NCI-H128 (cell line): ENCODE results near the gene TIMM50.
"Not testable (repeated sequence)": the region's sequence is repeated elsewhere in the genome, so short reads cannot be mapped to it uniquely, and the experiment has no call there.

ENCODE experiments used
- DNase-seq: peaks from one replicate; lab custom pipeline; 2025; ENCODE audit not compliant: unreplicated experiment; lab: John Stamatoyannopoulos, UW

Gene TIMM50

DNA sequence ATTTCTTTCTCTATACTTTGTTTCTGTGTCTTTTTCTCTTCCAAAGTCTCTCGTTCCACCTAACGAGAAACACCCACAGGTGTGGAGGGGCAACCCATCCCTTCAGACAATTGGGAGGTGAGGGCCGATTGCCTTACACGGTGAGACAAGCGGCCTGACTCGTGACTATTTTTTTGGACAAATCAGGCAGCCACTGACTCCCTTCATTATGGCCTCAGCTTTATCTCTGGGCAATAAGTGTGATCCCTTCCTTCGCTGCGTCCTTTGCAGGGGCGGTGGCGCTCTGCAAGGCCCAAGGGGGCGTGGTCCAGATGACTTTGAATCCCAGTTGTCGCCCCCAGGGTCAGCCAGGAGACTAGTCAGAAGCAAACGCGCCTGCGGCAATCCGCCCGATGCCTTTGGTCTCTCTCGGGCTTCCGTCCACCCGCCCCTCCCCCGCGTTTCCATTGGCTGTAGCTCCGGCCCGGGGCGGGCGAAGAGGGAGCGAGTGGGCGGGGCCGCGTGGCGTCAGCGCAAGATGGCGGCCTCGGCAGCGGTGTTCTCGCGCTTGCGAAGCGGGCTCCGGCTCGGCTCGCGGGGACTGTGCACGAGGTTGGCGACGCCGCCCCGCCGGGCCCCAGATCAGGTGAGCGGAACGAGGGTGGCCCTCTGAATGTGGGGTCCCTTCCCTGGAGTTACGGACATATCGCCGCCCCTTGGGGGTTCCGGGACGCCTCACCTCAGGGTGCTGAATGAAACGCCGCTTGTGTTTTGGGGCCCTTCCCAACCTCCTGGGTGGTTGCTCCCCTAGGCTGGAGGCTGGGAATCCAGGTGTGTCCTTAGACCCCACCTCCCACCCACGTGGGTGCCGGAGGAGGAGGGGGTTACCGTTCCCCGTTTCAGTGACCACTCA is at the start of gene TIMM50:
Gene TIMM50, plus strand, starts transcription at position 502 of the 892 bp plus-strand sequence. Its CDS starts 16 bp downstream, at position 518.
- DNase-seq = peak; percentile 92

DNA sequence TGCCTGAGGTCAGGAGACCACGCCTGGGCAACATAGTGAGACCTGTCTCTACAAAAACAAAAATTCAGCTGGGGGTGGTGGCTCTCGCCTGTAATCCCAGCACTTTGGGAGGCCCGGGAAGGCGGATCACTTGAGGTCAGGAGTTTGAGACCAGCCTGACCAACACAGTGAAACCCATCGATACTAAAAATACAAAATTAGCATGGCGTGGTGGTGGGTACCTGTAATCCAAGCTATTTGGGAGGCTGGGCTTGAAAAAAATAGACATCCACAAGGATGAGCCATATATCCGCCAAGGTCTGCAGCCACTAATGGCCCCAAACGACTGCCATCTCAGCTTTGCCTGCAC is 48.0 kb upstream of the TIMM50 start:
- no peak for DNase-seq

DNA sequence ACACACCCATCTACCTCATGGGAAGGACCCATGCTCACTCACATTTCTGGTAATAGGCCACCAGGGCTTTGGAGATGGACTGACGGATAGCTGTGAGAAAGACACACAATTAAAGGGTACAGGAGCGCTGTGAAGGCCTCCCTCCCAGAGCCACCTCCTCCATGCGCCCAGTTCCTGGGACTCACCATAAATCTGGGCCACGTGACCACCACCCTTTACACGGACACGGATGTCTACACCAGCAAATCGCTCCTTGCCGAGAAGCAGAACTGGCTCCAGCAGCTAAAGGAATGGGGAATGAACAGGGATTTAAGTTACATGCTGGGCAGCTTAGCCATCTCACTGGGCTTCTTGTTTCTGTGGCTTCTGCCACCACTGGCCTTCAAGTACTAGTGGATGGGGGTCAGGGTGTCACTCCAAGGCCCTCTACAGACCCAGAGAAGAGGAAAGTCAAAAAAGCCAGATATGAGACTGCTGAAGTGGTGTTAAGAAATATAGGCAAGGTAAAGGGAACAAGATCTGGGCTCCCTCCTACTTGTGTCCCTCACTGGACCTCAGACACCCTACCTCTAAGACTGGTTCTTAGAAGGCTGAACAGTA is 47.1 kb upstream of the TIMM50 start:
- DNase-seq = no peak

DNA sequence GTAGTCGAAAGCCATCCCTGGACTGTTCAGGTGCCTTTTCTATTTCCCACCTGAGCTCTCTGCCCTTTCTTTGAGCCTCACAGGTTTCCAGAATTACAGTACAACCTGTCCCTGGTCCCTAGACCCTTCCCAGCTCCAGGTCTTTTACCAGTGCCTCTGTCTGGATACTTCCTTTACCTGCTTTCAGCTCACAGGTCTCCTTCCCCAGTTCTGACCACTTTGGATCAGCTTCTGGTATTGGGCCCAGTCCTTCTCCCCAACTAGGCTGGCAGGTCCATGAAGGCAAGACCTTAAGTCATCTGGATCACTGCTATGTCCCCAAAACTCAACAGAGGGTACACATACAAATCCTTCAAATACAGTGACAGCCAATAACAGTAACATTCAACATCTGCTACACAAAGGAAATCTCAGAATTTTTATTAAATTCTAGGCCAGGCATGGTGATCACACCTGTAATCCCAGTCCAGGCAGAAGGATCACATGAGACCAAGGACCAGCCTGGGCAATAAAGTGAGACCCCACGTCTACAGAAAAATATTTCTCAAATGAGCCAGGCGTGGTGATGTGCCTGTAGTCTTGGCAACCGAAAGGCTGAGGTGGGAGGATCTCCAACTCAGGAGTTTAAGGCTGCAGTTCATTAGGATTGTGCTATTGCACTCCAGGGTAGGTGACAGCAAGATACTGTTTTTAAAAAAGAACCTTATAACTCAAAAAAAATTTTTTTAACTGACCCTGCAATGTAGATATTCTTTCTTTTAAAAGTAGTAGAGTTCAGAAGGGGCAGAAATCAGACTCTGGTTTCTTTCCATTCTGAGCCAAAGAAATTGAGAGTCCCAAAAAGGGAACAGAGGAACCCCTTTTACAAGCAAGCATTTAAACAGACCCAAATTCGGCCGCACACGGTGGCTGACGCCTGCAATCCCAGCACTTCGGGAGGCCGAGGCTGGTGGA is 46.2 kb upstream of the TIMM50 start:
- no peak for DNase-seq

DNA sequence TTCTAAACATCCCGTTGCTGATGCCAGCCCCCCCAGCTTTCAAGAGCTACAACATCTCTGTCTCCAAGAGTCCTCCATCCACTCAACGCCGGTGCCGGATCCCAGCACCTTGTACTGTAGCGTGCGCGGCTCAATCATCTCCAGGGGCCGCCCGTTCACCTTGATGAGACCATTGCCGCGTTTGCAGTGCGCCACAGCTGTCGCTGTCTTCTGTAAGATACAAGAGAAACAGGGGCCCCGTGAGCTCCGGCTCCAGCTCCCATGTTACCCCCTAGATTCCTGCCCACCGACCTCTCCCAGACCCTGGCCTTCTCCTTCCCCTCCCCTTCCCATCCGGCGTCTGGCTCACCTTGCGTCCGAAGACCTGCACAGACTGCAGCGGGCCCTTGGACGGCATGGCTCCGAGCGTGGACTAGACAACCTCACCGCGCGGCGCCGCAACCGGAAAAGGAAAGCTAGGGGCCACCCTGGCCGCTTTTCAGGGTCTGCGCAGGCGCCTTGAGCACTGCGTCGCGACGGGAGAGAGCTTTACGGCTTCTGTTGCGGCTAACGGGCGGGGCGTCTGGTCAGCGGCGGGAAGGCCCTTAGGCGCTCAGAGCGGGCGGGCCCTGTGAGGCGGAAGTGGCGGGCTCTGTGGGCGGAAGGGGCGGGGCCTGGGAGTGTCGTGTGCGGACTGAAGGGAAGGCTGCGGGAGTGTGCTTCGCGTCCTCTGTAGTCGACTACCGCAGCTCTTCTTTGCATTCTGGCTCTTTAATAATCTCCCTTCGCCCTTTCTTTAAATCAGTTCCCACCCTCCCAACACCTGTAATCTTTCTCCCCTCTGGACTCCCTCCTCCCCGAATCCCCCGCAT is 44.9 kb upstream of the TIMM50 start, which contains the start of gene RPS16:
Gene RPS16, minus strand, starts transcription at position 451 of the 851 bp plus-strand sequence. Its CDS starts 54 bp downstream, at position 397.
- DNase-seq = peak; percentile 97

DNA sequence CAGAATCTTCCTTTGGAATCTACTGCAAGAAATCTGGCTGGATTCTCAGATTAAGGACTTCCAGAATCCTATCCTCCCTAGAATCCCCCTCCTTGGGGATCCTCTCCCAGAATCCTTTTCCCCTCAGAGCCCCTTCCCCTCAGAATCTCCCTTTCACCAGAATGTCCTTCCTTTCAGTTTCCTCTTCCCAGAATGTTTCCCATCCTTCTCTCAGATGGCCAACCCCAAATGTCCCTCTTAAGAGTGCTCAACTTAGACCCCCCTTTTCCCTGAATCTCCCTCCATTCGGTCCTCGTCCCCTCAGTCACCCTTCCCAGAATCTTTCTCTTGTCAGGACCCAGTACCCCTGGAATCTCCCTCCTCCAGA is 44.3 kb upstream of the TIMM50 start:
- no peak for DNase-seq

DNA sequence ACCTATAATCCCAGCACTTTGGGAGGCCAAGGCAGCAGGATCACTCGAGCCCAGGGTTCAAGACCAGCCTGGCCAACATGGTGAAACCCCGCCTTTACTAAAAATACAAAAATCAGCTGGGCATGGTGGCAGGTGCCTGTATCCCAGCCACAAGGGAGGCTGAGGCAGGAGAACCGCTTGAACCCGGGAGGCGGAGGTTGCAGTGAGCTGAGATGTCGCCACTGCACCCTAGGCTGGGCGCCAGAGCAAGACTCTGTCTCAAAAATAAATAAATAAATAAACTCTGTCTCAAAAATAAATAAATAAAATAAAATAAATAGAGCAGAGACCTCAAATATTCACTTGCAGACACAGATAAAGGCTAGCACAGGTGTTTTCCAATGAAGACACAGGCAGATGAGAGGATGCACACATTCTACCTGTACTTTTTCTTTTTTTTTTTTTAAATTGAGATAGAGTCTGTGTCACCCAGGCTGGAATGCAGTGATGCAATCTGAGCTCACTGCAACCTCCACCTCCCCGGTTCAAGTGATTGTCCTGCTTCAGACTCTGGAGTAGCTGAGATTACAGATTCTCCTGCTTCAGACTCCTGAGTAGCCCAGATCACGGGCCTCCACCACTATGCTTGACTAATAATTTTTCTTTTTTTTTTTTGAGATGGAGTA is 42.2 kb upstream of the TIMM50 start:
- DNase-seq = no peak

DNA sequence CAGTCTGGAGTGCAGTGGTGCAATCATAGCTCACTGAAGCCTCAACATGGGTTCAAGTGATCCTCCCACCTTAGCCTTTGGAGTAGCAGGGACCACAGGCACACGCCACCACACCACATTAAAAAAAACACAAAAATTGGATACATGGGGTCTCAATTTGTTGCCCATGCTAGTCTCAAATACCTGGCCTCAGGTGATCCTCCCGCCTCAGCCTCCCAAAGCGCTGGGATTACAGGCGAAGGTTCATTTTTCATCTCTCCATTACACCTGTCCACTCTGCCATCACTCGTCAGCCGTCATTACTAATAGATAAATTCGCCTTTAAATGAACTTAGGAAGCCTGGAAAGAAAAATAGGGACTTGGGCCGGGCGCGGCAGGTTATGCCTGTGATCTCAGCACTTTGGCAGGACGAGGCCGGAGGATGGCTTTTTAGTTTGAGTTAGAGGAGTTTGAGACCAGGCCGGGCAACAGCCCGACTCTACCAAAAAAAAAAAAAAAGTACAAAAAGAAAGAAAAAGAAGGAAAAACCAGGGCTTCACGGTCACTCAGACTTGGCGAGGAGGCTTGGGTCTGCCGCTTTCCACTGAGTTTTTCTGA is 35.9 kb upstream of the TIMM50 start:
- DNase-seq = no peak

DNA sequence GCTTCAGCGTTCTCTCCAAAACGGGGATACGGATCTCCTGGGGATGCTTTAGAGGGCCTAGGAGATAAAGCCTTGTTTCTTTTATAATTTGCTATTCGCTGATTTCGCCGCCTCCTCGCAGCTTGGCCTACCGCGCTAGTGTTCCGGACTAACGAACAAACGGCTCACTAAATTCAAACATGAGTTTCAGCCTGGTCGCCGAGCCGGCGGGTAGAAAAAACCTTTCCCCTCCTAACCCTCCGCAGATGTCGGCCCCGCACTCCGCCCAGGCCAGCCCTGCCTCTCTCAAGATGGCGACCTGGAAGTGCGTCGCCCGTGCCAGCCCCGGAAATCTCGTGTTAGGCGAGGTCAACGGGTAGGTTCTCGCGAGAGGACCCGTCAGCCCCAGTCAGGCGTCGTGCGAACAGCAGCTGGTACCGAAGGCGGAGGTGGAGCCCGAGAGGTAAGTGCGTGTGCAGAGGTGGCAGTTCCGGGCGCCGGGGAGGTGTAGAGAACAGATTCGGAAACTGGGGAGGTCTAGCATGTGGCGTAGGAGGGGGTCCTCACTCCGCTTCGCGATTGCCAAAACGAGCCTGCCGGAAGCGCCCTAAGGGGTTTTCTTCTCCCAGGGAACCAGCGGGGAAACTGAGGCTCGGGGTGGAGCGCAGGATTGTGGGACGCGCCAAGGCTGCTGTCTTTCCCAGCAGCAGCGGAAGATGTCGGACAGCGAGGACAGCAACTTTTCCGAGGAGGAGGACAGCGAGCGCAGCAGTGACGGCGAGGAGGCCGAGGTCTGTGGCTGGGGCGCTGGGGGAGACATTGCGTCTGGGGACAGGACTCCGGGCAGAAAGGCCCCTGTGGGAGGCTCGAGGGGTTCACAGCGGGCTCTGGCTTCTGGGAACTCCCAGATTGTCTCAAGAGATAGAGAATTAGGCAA is 35.2 kb upstream of the TIMM50 start, which contains the start of gene SUPT5H:
Gene SUPT5H, plus strand, starts transcription at position 387 of the 916 bp plus-strand sequence. Its CDS starts 309 bp downstream, at position 696.
- DNase-seq = peak; percentile 97

DNA sequence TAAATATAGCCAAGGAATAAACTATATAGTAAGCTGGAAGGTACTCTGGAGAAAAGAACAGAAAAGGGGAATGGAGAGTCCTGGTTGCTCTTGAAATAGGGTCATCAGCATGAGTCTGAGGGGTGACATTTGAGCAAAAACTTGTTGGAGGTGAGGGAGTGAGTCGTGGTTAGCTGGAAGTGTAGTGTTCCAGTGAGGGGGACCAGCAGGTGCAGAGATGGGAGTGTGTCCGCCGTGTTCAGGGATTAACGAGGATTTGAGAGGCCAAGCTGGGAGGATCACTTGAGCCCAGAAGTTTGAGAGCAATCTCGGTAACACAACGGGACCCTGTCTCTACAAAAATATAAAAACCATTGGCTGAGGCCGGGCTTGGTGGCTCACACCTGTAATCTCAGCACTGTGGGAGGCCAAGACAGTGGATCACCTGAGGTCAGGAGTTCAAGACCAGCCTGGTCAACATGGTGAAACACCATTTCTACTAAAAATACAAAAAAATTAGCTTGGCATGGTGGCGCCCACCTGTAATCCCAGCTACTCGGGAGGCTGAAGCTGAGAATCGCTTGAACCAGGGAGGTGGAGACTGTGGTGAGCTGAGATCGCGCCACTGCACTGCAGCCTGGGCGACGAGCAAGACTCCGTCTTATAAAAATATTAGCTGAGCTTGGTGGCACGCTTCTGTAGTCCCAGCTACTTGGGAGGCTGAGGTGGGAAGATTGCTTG is 34.1 kb upstream of the TIMM50 start:
- DNase-seq = no peak

DNA sequence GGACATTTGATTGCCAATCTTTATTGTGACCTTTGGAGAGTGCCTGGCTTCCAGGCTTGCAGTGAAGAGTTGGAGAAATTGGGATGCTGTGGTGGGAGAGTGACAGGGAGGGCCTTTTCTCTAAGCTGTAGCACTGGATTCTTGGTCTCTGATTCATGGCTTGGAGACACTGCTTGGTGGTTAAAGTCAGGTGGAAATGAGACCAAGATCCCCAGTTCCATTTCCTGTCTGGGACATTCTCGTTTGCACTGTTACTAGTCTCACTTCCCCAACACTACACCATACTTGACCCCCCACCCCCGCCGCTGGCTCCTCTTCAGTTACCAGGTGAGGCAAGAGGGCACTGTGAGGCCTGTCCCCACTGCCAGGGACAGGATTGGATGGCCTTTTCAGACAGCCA is 32.4 kb upstream of the TIMM50 start:
- no peak for DNase-seq

DNA sequence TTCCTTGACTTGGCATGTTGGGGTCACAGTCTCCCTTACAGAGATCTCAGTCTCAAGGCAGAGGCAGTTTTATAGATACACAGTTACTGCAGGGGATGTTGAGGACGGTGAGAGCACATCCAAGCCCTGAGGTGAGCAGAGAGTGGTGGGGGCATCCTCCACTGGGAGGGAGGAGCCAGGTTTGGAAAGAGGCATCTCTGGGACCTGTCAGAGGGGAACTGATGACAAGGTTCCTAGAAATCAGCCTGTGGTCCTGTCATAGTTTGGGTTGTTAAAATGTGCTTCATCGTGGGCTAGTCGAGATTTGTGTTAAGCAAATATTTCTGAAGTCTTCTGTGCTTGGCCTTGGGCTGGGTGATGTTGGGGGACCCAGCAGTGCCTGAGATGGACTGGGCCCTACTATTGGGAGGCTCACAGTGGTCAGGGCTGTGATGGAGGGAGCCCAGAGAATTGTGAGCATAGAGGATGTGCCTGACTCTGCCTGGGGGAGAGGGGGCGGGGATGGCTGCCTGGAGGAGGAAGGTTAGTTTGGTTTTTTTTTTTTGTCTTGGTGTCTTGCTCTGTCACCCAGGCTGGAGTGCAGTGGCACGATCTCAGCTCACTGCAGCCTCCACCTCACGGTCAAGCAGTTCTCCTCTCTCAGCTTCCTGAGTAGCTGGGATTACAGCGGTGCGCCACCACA is 31.4 kb upstream of the TIMM50 start:
- DNase-seq = no peak

DNA sequence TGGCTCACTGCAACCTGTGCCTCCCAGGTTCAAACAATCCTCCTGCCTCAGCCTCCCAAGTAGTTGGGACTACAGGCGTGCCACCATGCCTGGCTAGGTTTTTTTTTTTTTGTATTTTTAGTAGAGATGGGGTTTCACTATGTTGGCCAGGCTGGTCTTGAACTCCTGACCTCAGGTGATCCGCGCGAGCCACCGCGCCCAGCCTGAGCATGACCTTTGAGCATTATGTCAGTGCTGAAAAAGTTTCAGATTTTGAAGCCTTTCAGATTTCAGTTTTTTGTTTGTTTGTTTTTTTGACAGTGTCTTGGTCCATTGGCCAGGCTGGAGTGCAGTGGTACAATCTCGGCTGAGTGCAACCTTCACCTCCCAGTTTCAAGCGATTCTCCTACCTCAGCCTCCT is 29.4 kb upstream of the TIMM50 start:
- DNase-seq = not testable (repeated sequence)

DNA sequence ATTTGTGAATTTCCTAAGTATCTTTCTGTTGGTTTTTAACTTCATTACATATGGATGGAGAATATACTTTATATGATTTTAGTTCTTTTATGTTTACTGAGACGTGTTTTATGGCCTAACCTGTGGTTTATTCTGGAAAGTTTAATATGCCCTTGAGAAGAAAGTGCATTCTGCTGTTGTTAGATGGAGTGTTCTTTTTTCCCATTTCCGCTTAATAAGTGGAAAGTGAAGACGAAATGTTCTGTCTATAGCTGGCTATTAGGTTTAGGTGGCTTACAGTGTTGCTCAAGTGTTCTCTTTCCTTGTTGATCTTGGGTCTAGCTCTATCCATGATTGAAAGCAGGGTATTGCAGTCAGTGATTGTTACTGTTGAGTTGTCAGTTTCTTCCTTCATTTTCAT is 17.2 kb upstream of the TIMM50 start:
- no peak for DNase-seq

DNA sequence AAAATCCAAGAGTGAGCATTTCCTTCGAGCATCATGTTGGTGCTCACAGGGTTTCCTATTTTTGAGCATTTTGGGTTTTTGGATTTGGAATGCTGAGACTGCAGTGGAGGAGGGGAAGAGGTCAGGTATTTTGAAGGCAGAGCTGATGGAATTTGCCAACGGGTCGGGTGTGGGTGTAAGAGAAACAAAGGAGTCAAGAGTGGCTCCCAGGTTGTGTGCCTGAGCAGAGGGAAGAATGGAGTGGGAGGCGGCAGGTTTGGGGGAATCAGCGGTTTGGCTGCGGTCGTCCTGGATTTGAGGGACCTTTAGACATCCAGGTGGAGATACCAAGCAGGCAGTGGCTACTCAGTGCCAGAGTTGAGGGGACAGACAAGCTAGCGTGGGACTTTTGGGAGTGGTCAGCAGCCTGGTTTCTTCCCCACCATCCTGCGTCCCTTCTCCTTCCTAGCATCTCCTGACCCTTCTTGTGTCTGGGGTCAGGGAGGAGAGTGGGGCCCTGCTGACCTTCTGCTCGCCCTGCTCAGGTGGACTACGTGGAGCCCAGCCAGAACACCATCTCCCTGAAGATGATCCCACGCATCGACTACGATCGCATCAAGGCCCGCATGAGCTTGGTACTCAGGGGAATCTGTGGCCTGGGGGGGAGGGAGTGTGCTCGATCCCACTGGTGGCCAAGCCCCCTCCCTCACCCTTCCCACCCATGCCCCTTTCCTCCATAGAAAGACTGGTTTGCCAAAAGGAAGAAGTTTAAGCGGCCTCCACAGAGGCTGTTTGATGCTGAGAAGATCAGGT is 14.5 kb upstream of the TIMM50 start:
- no peak for DNase-seq

DNA sequence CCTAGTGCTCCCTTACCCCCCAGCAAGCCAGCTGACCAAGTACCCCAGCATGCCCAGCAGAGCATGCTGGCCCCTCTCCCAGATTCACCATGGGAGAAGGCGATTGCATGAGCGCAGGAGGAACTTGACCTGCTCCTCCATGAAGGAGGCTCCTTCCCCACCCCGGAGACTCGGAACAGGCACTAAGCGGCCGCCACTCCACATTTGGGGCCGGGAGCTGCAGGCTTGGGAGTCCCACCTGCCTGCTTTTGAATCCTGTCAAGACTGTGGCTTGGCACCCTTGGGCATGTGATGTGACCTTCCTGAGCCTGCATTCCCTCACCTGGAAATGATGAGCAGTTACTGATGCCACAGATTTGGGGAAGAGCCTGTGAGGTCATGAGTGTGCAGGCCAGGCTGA is 12.7 kb upstream of the TIMM50 start:
- DNase-seq = no peak
